PC-9 (cell line): ENCODE results near the gene SPEN.

ENCODE experiments used
- EZH2 ChIP-seq: fragments of 200-600 bp; sonication (generic); IDR thresholded peaks from 2 replicates; pipeline ENCODE4 v1.8.0; 2017; ENCODE audit warnings: antibody characterized with exemption, low read depth
- TF ChIP-seq, protein P1 (sequence below): fragments of 200-600 bp; sonication (generic); conservative IDR thresholded peaks from 2 replicates; pipeline ENCODE4 v1.6.1; 2017; ENCODE audit warnings: mixed run types, antibody characterized with exemption, mild to moderate bottlenecking, moderate library complexity

DNA sequence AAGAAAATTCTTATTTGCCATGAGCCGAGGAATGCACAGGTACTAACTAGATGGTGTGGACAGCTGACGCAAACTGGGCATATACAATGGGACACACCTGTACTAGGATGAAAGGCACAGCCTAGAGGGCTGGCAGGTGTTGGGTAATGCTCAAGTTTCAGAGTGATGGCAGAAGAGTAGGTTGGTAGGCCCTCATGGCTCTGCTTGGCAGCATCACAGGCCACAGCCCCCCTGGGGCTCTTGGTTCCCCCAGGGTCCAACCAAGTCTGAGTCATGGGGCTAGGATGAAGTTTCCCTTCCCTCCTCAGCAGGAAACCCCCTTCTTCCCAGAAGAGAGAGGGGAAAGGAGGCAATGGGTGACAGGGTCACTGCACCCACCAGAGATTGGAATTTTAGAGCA, 35.2 kb downstream of the SPEN start:
- TF ChIP-seq, protein P1, sequence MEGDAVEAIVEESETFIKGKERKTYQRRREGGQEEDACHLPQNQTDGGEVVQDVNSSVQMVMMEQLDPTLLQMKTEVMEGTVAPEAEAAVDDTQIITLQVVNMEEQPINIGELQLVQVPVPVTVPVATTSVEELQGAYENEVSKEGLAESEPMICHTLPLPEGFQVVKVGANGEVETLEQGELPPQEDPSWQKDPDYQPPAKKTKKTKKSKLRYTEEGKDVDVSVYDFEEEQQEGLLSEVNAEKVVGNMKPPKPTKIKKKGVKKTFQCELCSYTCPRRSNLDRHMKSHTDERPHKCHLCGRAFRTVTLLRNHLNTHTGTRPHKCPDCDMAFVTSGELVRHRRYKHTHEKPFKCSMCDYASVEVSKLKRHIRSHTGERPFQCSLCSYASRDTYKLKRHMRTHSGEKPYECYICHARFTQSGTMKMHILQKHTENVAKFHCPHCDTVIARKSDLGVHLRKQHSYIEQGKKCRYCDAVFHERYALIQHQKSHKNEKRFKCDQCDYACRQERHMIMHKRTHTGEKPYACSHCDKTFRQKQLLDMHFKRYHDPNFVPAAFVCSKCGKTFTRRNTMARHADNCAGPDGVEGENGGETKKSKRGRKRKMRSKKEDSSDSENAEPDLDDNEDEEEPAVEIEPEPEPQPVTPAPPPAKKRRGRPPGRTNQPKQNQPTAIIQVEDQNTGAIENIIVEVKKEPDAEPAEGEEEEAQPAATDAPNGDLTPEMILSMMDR = no peak
- no peak for TF ChIP-seq EZH2
